PC-3 (cell line): Measurements from ENCODE around the gene IBSP. TPM values are rescaled to one million over a fixed set of nuclear protein-coding genes. Genes with fewer than 3 reads are reported as not detected.

Source experiments
- ATAC-seq: fragments of 200-7000 bp; cut with Tn5 transposase; 2 replicates; pipeline ENCODE4 v1.9.1; 2020; ENCODE audit warnings: mild to moderate bottlenecking, moderate library complexity
- BruUV-seq: library from RNA; stranded (reverse); fragments of 400-500 nt; replicated peaks from 2 replicates; lab custom pipeline; 2021; lab: Mats Ljungman, UMichigan
- CTCF ChIA-PET: fragments of 300-600 bp; sonication (Branson Sonifier 250); formaldehyde crosslinking; loops from one replicate; lab custom pipeline; 2022; ENCODE audit warnings: antibody characterized with exemption; lab: Charles Lee
- POLR2A ChIA-PET: fragments of 300-600 bp; sonication (Branson Sonifier 250); formaldehyde crosslinking; loops from one replicate; lab custom pipeline; 2022; ENCODE audit warnings: antibody characterized with exemption; ENCODE audit not compliant: unreplicated experiment; lab: Charles Lee
- DNase-seq: peaks from one replicate; pipeline ENCODE4 v3.0.0-alpha.2; 2015
- H2AFZ ChIP-seq: fragments of 300-600 bp; sonication (generic); 2 replicates; pipeline ENCODE4 v1.6.0; 2016; ENCODE audit warnings: antibody characterized with exemption, low read length
- H3F3A ChIP-seq: fragments of 300-600 bp; sonication (generic); one replicate; pipeline ENCODE4 v1.6.0; 2017; ENCODE audit warnings: antibody characterized with exemption, low read length, control low read depth, mild to moderate bottlenecking; ENCODE audit not compliant: unreplicated experiment
- H3K27ac ChIP-seq: fragments of 300-600 bp; sonication (generic); 2 replicates; pipeline ENCODE4 v1.5.1; 2016; ENCODE audit warnings: mild to moderate bottlenecking, low read length
- H3K27me3 ChIP-seq: fragments of 300-600 bp; sonication (generic); 2 replicates; pipeline ENCODE4 v1.6.1; 2016; ENCODE audit warnings: low read length, mixed read lengths
- H3K36me3 ChIP-seq: fragments of 300-600 bp; sonication (generic); 2 replicates; pipeline ENCODE4 v1.6.1; 2016; ENCODE audit warnings: low read depth, mixed run types, low read length, mixed read lengths
- H3K4me1 ChIP-seq: fragments of 300-600 bp; sonication (generic); 2 replicates; pipeline ENCODE4 v1.5.1; 2016; ENCODE audit warnings: low read length; ENCODE audit not compliant: insufficient read depth
- H3K4me2 ChIP-seq: fragments of 300-600 bp; sonication (generic); 2 replicates; pipeline ENCODE4 v1.6.0; 2016; ENCODE audit warnings: low read length
- H3K4me3 ChIP-seq: fragments of 300-600 bp; sonication (generic); 2 replicates; pipeline ENCODE4 v1.5.1; 2016; ENCODE audit warnings: mild to moderate bottlenecking, low read length, mixed read lengths
- H3K79me2 ChIP-seq: fragments of 300-600 bp; sonication (generic); 2 replicates; pipeline ENCODE4 v1.6.1; 2017; ENCODE audit warnings: low read length, mixed read lengths
- H3K9ac ChIP-seq: fragments of 300-600 bp; sonication (generic); 2 replicates; pipeline ENCODE4 v1.6.0; 2016; ENCODE audit warnings: mild to moderate bottlenecking, low read length
- H3K9me2 ChIP-seq: fragments of 300-600 bp; sonication (generic); replicated peaks from 2 replicates; pipeline ENCODE4 v1.6.1; 2016; ENCODE audit warnings: mixed run types, low read length, mixed read lengths
- H3K9me3 ChIP-seq: fragments of 300-600 bp; sonication (generic); 2 replicates; pipeline ENCODE4 v1.6.1; 2016; ENCODE audit warnings: low read length, mixed read lengths
- H4K20me1 ChIP-seq: fragments of 300-600 bp; sonication (generic); 2 replicates; pipeline ENCODE4 v1.6.1; 2016; ENCODE audit warnings: low read length, mixed read lengths
- CTCF ChIP-seq: fragments of 300-600 bp; sonication (generic); conservative IDR thresholded peaks from 2 replicates; pipeline ENCODE4 v1.5.1; 2017; ENCODE audit warnings: antibody characterized with exemption, low read depth, mild to moderate bottlenecking, low read length
- EZH2 ChIP-seq: fragments of 300-600 bp; sonication (generic); IDR thresholded peaks from one replicate; pipeline ENCODE4 v1.6.1; 2017; ENCODE audit warnings: antibody characterized with exemption, mild to moderate bottlenecking, low read length; ENCODE audit not compliant: unreplicated experiment
- EZH2phosphoT487 ChIP-seq: fragments of 300-600 bp; sonication (generic); IDR thresholded peaks from 2 replicates; pipeline ENCODE4 v1.6.1; 2018; ENCODE audit warnings: mild to moderate bottlenecking, antibody characterized with exemption, low read length, borderline replicate concordance
- intact Hi-C: fragments of 100-400 bp; cut with micrococcal nuclease; formaldehyde crosslinking; loops from 2 replicates; pipeline ENCODE4 v1.9.0; 2023
- total RNA-seq: library from RNA; depleted of rRNA; stranded (reverse); fragments of >200 nt; gene quantifications from 2 replicates; pipeline ENCODE4 v1.2.3, GENCODE V29; 2014

IBSP gene
- total RNA-seq, 1 experiment from 2014 or later, result not detected

GRCh38 chr4:87855559-87855958, 56.2 kb downstream of the IBSP start:
- no peaks in the 10 kb centered on the region for H3F3A ChIP-seq
- DNase-seq (no peak), ATAC-seq (no peak)
- TF ChIP-seq CTCF (no peak), EZH2 (no peak), EZH2phosphoT487 (no peak)
- no peaks in the 10 kb centered on the region for H3K79me2 ChIP-seq
- no peak overlapping the region for H3K27ac ChIP-seq
- no peak overlapping the region for H3K4me2 ChIP-seq
- CTCF ChIA-PET, result interaction anchor here (0.6 kb wide), 1 partner anchor 99 kb away, joined by 4 read pairs; no protein-coding TSS in a partner anchor
- POLR2A ChIA-PET, result no interaction called here
- H3K9ac ChIP-seq, result no peak overlapping the region
- no peaks in the 10 kb centered on the region for H4K20me1 ChIP-seq
- H3K9me3 ChIP-seq, result no peaks in the 10 kb centered on the region
- no peak overlapping the region for H3K4me3 ChIP-seq
- no peak overlapping the region for H2AFZ ChIP-seq
- no peaks in the 10 kb centered on the region for H3K27me3 ChIP-seq
- no peaks in the 10 kb centered on the region for H3K36me3 ChIP-seq
- no TSS peak for BruUV-seq
- no peaks in the 10 kb centered on the region for H3K9me2 ChIP-seq
- no peaks in the 10 kb centered on the region; the same call in 1 of the 2 replicates for H3K4me1 ChIP-seq
- intact Hi-C loops, result no loop called here

- no peak for ATAC-seq
- H3K79me2 ChIP-seq, result no peaks in the 10 kb centered on the region
- no peaks in the 10 kb centered on the region for H3K36me3 ChIP-seq
- no peaks in the 10 kb centered on the region; the same call in 1 of the 2 replicates for H3K4me1 ChIP-seq
- DNase-seq, result no peak
- no peak overlapping the region for H3K27ac ChIP-seq
- H3K9me3 ChIP-seq, result no peaks in the 10 kb centered on the region
- no peak overlapping the region for H2AFZ ChIP-seq
- intact Hi-C loops, result no loop called here
- no peaks in the 10 kb centered on the region for H3K27me3 ChIP-seq
- TF ChIP-seq EZH2phosphoT487 (no peak), CTCF (no peak), EZH2 (no peak)
- ChIA-PET POLR2A (interaction anchor here (0.6 kb wide), 1 partner anchor 39 kb away, joined by 5 read pairs; no protein-coding TSS in a partner anchor), CTCF (no interaction called here)
- no peak overlapping the region for H3K9ac ChIP-seq
- no peak overlapping the region for H3K4me2 ChIP-seq
- H3F3A ChIP-seq, result no peaks in the 10 kb centered on the region
- no peak overlapping the region for H3K4me3 ChIP-seq
- no peaks in the 10 kb centered on the region for H4K20me1 ChIP-seq
- H3K9me2 ChIP-seq, result no peaks in the 10 kb centered on the region
- no TSS peak for BruUV-seq
Measured at GRCh38 chr4:87856816-87857215, 57.5 kb downstream of the IBSP start.

GRCh38 chr4:87857789-87858188, 58.4 kb downstream of the IBSP start:
- Histone ChIP-seq H4K20me1 (no peaks in the 10 kb centered on the region), H3K9ac (no peak overlapping the region), H3K9me2 (no peaks in the 10 kb centered on the region), H3K4me1 (no peaks in the 10 kb centered on the region; the same call in 1 of the 2 replicates), H3K27ac (no peak overlapping the region), H2AFZ (no peak overlapping the region), H3K36me3 (no peaks in the 10 kb centered on the region), H3K9me3 (no peaks in the 10 kb centered on the region), H3K79me2 (no peaks in the 10 kb centered on the region), H3K27me3 (no peaks in the 10 kb centered on the region), H3K4me2 (no peak overlapping the region), H3K4me3 (no peak overlapping the region), H3F3A (no peaks in the 10 kb centered on the region)
- intact Hi-C loops, result no loop called here
- ChIA-PET POLR2A (no interaction called here), CTCF (no interaction called here)
- BruUV-seq, result no TSS peak
- TF ChIP-seq EZH2phosphoT487, result no peak
- no peak for TF ChIP-seq CTCF
- TF ChIP-seq EZH2, result no peak
- no peak for DNase-seq
- ATAC-seq, result no peak
